Measurements from ENCODE around the gene NRXN3.

NRXN3 gene

GRCh38 chr14:79356040-79356439 is 1185.9 kb downstream of the NRXN3 start:
- Mint-ChIP-seq H3K4me3 (no peak overlapping the region), H3K27me3 (no peaks in the 10 kb centered on the region), H3K27ac (no peak overlapping the region), H3K36me3 (ENCODE audit: insufficient read depth) (no peaks in the 10 kb centered on the region), H3K4me1 (ENCODE audit: low read depth in 2 of 2) (no peaks in the 10 kb centered on the region), H3K9me3 (no peaks in the 10 kb centered on the region)
- ATAC-seq (replicated peaks): no peak
- no peak for DNase-seq

GRCh38 chr14:79357307-79357706 is 1187.1 kb downstream of the NRXN3 start:
- Mint-ChIP-seq H3K4me1 (ENCODE audit: low read depth in 2 of 2) (no peaks in the 10 kb centered on the region), H3K36me3 (ENCODE audit: insufficient read depth) (no peaks in the 10 kb centered on the region), H3K27me3 (no peaks in the 10 kb centered on the region), H3K27ac (no peak overlapping the region), H3K4me3 (no peak overlapping the region), H3K9me3 (no peaks in the 10 kb centered on the region)
- no peak for ATAC-seq (replicated peaks)
- no peak for DNase-seq

- H3K4me1 Mint-ChIP-seq (ENCODE audit: low read depth in 2 of 2): no peaks in the 10 kb centered on the region
- H3K36me3 Mint-ChIP-seq (ENCODE audit: insufficient read depth): peaks cover 3% of the 10 kb centered on the region
- ATAC-seq (replicated peaks) (no peak), DNase-seq (no peak)
- H3K27ac Mint-ChIP-seq: no peak overlapping the region
- no peaks in the 10 kb centered on the region for H3K27me3 Mint-ChIP-seq
- H3K9me3 Mint-ChIP-seq: peaks cover 2 to 7% of the 10 kb centered on the region in 2 donors
- H3K4me3 Mint-ChIP-seq: no peak overlapping the region
Observed at GRCh38 chr14:79363291-79363690, 1193.1 kb downstream of the NRXN3 start.

GRCh38 chr14:79369359-79370332 is 1199.5 kb downstream of the NRXN3 start:
- Mint-ChIP-seq H3K4me1 (ENCODE audit: low read depth in 2 of 2) (no peaks in the 10 kb centered on the region), H3K4me3 (no peak overlapping the region), H3K27me3 (no peaks in the 10 kb centered on the region), H3K27ac (no peak overlapping the region), H3K36me3 (ENCODE audit: insufficient read depth) (peaks cover 3% of the 10 kb centered on the region), H3K9me3 (peaks cover 7 to 8% of the 10 kb centered on the region in 2 donors)
- DNase-seq (no peak), ATAC-seq (replicated peaks) (no peak)

GRCh38 chr14:79370969-79371368 is 1200.8 kb downstream of the NRXN3 start:
- Mint-ChIP-seq H3K4me3 (no peak overlapping the region), H3K27me3 (no peaks in the 10 kb centered on the region), H3K9me3 (peaks cover 7 to 9% of the 10 kb centered on the region in 2 donors), H3K27ac (no peak overlapping the region), H3K36me3 (ENCODE audit: insufficient read depth) (peaks cover 3% of the 10 kb centered on the region), H3K4me1 (ENCODE audit: low read depth in 2 of 2) (no peaks in the 10 kb centered on the region)
- DNase-seq (no peak), ATAC-seq (replicated peaks) (no peak)

- Mint-ChIP-seq H3K4me1 (ENCODE audit: low read depth in 2 of 2) (no peaks in the 10 kb centered on the region), H3K27me3 (no peaks in the 10 kb centered on the region), H3K4me3 (no peak overlapping the region), H3K9me3 (peaks cover 0 to 9% of the 10 kb centered on the region in 2 donors), H3K27ac (no peak overlapping the region), H3K36me3 (ENCODE audit: insufficient read depth) (no peaks in the 10 kb centered on the region)
- ATAC-seq (replicated peaks) (no peak), DNase-seq (no peak)
Observed at GRCh38 chr14:79373451-79373850, 1203.3 kb downstream of the NRXN3 start.

GRCh38 chr14:79375356-79375755 is 1205.2 kb downstream of the NRXN3 start:
- ATAC-seq (replicated peaks) (no peak), DNase-seq (no peak)
- Mint-ChIP-seq H3K27me3 (no peaks in the 10 kb centered on the region), H3K27ac (no peak overlapping the region), H3K4me1 (ENCODE audit: low read depth in 2 of 2) (no peaks in the 10 kb centered on the region), H3K36me3 (ENCODE audit: insufficient read depth) (no peaks in the 10 kb centered on the region), H3K4me3 (no peak overlapping the region), H3K9me3 (peaks cover 0 to 8% of the 10 kb centered on the region in 2 donors)

GRCh38 chr14:79376557-79376956 is 1206.4 kb downstream of the NRXN3 start:
- Mint-ChIP-seq H3K4me1 (ENCODE audit: low read depth in 2 of 2) (no peaks in the 10 kb centered on the region), H3K27me3 (no peaks in the 10 kb centered on the region), H3K4me3 (no peak overlapping the region), H3K27ac (no peak overlapping the region), H3K9me3 (peaks cover 4 to 8% of the 10 kb centered on the region in 2 donors), H3K36me3 (ENCODE audit: insufficient read depth) (no peaks in the 10 kb centered on the region)
- DNase-seq (no peak), ATAC-seq (replicated peaks) (no peak)

GRCh38 chr14:79378020-79378419 is 1207.8 kb downstream of the NRXN3 start:
- Mint-ChIP-seq H3K27me3 (no peaks in the 10 kb centered on the region), H3K36me3 (ENCODE audit: insufficient read depth) (no peaks in the 10 kb centered on the region), H3K4me1 (ENCODE audit: low read depth in 2 of 2) (no peaks in the 10 kb centered on the region), H3K9me3 (peaks cover 7 to 8% of the 10 kb centered on the region in 2 donors), H3K27ac (no peak overlapping the region), H3K4me3 (no peak overlapping the region)
- ATAC-seq (replicated peaks) (no peak), DNase-seq (no peak)

- Mint-ChIP-seq H3K36me3 (ENCODE audit: insufficient read depth) (no peaks in the 10 kb centered on the region), H3K27me3 (no peaks in the 10 kb centered on the region), H3K4me3 (no peak overlapping the region), H3K9me3 (peaks cover 7 to 9% of the 10 kb centered on the region in 2 donors), H3K27ac (no peak overlapping the region), H3K4me1 (ENCODE audit: low read depth in 2 of 2) (no peaks in the 10 kb centered on the region)
- DNase-seq: no peak
- no peak for ATAC-seq (replicated peaks)
Observed at GRCh38 chr14:79379266-79379665, 1209.1 kb downstream of the NRXN3 start.

- Mint-ChIP-seq H3K4me1 (ENCODE audit: low read depth in 2 of 2) (no peaks in the 10 kb centered on the region), H3K27me3 (no peaks in the 10 kb centered on the region), H3K36me3 (ENCODE audit: insufficient read depth) (no peaks in the 10 kb centered on the region)
Observed at GRCh38 chr14:79383031-79383430, 1212.9 kb downstream of the NRXN3 start.

GRCh38 chr14:79383475-79383874 is 1213.3 kb downstream of the NRXN3 start:
- Mint-ChIP-seq H3K36me3 (ENCODE audit: insufficient read depth) (no peaks in the 10 kb centered on the region), H3K9me3 (peaks cover 5 to 7% of the 10 kb centered on the region in 2 donors)

More at GRCh38 chr14:79383031-79383430, 1212.9 kb downstream of the NRXN3 start:
- DNase-seq (no peak), ATAC-seq (replicated peaks) (no peak)
- Mint-ChIP-seq H3K27ac (no peak overlapping the region), H3K4me3 (no peak overlapping the region), H3K9me3 (peaks cover 7% of the 10 kb centered on the region in 2 donors)

GRCh38 chr14:79395061-79395460 is 1224.9 kb downstream of the NRXN3 start:
- Mint-ChIP-seq H3K36me3 (ENCODE audit: insufficient read depth) (no peaks in the 10 kb centered on the region), H3K9me3 (peaks cover 0 to 14% of the 10 kb centered on the region in 2 donors), H3K27ac (no peak overlapping the region), H3K4me3 (no peak overlapping the region), H3K4me1 (ENCODE audit: low read depth in 2 of 2) (no peaks in the 10 kb centered on the region), H3K27me3 (no peaks in the 10 kb centered on the region)
- ATAC-seq (replicated peaks): no peak
- no peak for DNase-seq

More at GRCh38 chr14:79383475-79383874, 1213.3 kb downstream of the NRXN3 start:
- H3K27me3 Mint-ChIP-seq: no peaks in the 10 kb centered on the region
- H3K27ac Mint-ChIP-seq: no peak overlapping the region
- H3K4me3 Mint-ChIP-seq: no peak overlapping the region
- DNase-seq: no peak
- no peak for ATAC-seq (replicated peaks)
- H3K4me1 Mint-ChIP-seq (ENCODE audit: low read depth in 2 of 2): no peaks in the 10 kb centered on the region

- peaks cover 3 to 10% of the 10 kb centered on the region in 2 donors for H3K9me3 Mint-ChIP-seq
- no peaks in the 10 kb centered on the region for H3K4me1 Mint-ChIP-seq (ENCODE audit: low read depth in 2 of 2)
- no peaks in the 10 kb centered on the region for H3K36me3 Mint-ChIP-seq (ENCODE audit: insufficient read depth)
- DNase-seq: no peak
- no peak overlapping the region for H3K27ac Mint-ChIP-seq
- no peak overlapping the region for H3K4me3 Mint-ChIP-seq
- H3K27me3 Mint-ChIP-seq: no peaks in the 10 kb centered on the region
- no peak for ATAC-seq (replicated peaks)
Observed at GRCh38 chr14:79404874-79405511, 1234.8 kb downstream of the NRXN3 start.

Measured in effector memory CD8-positive, alpha-beta T cell (primary cell).